Measurements from ENCODE around the gene MAP3K5.

- TF ChIP-seq CTCF (IDR thresholded peaks at IDR 0.05; ENCODE audit: low read length) = no peak
- TF ChIP-seq EZH2 (IDR thresholded peaks at IDR 0.05; ENCODE audit: borderline replicate concordance, low read length) = no peak
Observed at GRCh38 chr6:136644597-136644952, 147.7 kb downstream of the MAP3K5 start.

All from OCI-LY1 (cell line).